ES-I3 (cell line): ENCODE data around the gene CNOT6L.

ENCODE experiments used
- H3K36me3 ChIP-seq: 2 replicates; pipeline ENCODE4 v1.6.1; 2013; ENCODE audit warnings: mild to moderate bottlenecking, low read length, control low read depth, moderate library complexity; ENCODE audit not compliant: insufficient read depth
- H3K4me1 ChIP-seq: 2 replicates; pipeline ENCODE4 v1.6.1; 2013; ENCODE audit warnings: mild to moderate bottlenecking, control low read depth, low read length; ENCODE audit not compliant: insufficient read depth
- H3K9ac ChIP-seq: 2 replicates; pipeline ENCODE4 v1.6.1; 2013; ENCODE audit warnings: low read depth, mild to moderate bottlenecking, low read length, moderate library complexity
- H3K9me3 ChIP-seq: 2 replicates; pipeline ENCODE4 v1.6.1; 2013; ENCODE audit warnings: mild to moderate bottlenecking, low read length, moderate library complexity; ENCODE audit not compliant: control insufficient read depth, insufficient read depth

Gene CNOT6L

GRCh38 chr4:77699731-77700210, 119.4 kb downstream of the CNOT6L start:
- peaks cover 23% of the 10 kb centered on the region for H3K4me1 ChIP-seq
- H3K36me3 ChIP-seq, result no peaks in the 10 kb centered on the region
- H3K9me3 ChIP-seq, result no peaks in the 10 kb centered on the region
- H3K9ac ChIP-seq, result 0 out of 2 replicates have a peak overlapping the region, but pooled peaks have one; percentile 14

DNA sequence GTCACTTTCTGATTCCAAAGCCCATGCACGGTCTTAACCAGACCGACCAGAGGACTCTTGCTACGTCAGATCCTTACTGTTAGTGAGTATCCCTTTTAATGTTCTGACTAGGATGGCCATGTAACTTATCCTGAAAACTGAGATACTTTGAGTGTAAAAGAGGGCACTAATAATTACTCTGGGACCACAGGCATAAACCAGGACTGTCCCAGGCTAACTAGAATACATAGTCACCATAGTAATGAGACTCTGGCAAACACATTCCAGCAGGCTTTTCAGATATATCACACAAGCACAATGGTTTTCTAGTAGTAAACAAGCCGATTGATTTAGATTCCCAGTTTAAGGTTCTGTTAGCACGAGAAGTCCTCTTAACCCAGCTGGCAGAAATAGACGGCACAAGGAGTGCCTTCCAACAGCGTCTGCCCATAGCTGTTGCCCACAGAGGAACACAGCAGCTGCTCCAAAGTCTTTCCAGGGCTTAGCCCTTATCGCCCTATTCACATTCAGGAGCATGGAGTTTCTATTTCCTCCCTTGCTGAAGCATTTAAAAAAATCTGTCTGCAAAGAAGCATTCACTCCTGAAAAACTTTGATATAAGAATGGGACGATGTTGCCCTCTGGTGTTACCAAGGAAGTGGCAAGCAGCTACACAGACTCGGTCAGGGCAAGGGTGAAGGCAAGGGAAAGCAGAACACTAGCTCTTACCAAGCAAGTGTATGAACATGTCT, 121.1 kb downstream of the CNOT6L start:
- Histone ChIP-seq H3K9me3 (no peaks in the 10 kb centered on the region), H3K36me3 (no peaks in the 10 kb centered on the region), H3K4me1 (peaks cover 18% of the 10 kb centered on the region), H3K9ac (no peak overlapping the region)

DNA sequence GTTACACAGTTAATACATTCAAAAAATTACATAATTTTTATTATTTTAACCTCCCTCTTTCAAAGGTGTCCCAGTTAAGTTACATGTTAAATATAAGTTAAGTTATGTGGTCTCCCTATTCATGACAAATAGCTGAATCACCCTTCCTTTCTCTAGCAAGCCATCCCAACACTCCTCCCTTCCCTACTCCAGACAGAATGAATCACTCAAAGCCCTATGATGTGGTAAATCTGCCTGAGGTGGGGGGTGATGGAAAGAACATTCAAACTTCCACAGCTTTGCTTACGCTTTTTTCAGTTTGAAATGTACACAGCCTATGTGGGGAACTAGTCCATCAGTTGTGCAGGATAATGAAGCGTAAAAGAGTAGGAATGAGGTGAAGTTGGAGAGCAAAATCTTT, 123.4 kb downstream of the CNOT6L start:
- no peaks in the 10 kb centered on the region for H3K9me3 ChIP-seq
- H3K4me1 ChIP-seq, result peaks cover 18% of the 10 kb centered on the region; the same call in 1 of the 2 replicates
- H3K9ac ChIP-seq, result no peak overlapping the region
- no peaks in the 10 kb centered on the region for H3K36me3 ChIP-seq

DNA sequence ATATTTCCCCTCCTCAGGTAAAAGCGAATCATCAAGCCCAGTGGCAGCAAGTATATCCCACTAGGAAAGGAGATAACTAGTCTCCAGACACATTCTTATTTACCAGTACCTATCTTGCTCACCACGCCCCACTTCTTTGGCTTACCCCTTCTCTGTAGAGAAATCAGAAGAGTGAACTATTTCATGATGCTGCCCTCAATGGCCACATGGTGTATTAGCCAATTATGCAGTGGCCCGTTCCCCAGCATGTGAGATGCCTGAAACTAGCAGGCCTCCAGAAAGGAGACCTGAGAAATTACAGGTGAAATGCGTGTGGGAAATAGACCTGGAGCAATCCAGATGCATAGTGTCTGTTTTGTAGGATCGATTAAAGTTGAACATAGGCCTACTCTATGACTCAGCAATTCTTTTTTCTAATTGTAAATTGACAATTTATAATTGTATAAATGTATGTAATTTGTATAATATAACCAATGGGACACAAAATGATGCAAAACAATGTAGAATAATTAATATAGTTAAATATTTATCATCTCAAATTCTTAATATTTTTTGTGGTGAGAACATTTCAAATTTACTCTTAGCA, 126.2 kb downstream of the CNOT6L start:
- H3K9ac ChIP-seq, result no peak overlapping the region
- no peaks in the 10 kb centered on the region for H3K36me3 ChIP-seq
- no peaks in the 10 kb centered on the region for H3K9me3 ChIP-seq
- peaks cover 16% of the 10 kb centered on the region; the same call in 1 of the 2 replicates for H3K4me1 ChIP-seq

DNA sequence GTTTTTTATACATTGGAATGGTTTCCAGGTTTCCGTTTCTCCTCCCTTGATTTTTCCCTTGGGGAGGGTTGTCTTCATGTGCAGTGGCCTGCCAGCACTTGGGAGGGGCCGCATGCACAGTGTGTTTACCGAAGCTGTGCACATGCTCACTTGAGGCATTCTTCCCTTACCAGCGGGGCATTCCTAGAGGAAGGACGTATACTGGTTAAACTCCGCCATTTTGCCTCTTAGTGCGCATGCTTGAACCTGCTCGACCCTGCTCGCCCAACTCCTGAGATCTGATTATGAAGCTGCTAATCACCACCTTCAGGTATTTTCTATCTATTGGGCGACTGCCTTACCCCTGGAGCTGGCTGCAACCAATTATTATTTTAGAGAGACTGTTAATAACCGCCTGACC, 137.4 kb downstream of the CNOT6L start:
- no peaks in the 10 kb centered on the region for H3K36me3 ChIP-seq
- H3K9ac ChIP-seq, result no peak overlapping the region
- H3K4me1 ChIP-seq, result no peaks in the 10 kb centered on the region
- H3K9me3 ChIP-seq, result no peaks in the 10 kb centered on the region

- Histone ChIP-seq H3K4me1 (no peaks in the 10 kb centered on the region), H3K9me3 (no peaks in the 10 kb centered on the region), H3K9ac (no peak overlapping the region), H3K36me3 (no peaks in the 10 kb centered on the region)
These were observed 142.3 kb downstream of the CNOT6L start for GRCh38 chr4:77676842-77677241.

DNA sequence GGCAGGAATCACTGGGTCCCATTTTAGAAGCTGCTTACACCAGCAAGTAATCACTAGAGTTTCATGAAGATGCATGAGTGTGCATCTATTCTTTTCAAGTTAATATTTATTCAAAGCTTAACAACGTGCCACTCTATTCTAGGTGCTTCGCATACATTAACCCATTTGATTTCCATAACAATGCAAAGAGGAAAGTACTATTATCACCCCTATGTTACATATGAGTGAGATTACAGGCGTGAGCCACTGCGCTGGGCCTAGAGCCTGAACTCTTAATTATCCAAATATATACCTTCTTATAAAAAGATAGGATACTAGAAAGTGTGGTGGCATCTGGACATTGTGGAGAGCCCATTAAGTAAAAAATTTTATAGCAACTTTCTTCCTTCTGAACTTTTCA, 148.1 kb downstream of the CNOT6L start:
- H3K9ac ChIP-seq, result no peak overlapping the region
- peaks cover 7% of the 10 kb centered on the region; the same call in 1 of the 2 replicates for H3K4me1 ChIP-seq
- no peaks in the 10 kb centered on the region for H3K36me3 ChIP-seq
- no peaks in the 10 kb centered on the region for H3K9me3 ChIP-seq

- Histone ChIP-seq H3K36me3 (no peaks in the 10 kb centered on the region), H3K9me3 (no peaks in the 10 kb centered on the region)
These were observed 149.1 kb downstream of the CNOT6L start for GRCh38 chr4:77669946-77670590.

DNA sequence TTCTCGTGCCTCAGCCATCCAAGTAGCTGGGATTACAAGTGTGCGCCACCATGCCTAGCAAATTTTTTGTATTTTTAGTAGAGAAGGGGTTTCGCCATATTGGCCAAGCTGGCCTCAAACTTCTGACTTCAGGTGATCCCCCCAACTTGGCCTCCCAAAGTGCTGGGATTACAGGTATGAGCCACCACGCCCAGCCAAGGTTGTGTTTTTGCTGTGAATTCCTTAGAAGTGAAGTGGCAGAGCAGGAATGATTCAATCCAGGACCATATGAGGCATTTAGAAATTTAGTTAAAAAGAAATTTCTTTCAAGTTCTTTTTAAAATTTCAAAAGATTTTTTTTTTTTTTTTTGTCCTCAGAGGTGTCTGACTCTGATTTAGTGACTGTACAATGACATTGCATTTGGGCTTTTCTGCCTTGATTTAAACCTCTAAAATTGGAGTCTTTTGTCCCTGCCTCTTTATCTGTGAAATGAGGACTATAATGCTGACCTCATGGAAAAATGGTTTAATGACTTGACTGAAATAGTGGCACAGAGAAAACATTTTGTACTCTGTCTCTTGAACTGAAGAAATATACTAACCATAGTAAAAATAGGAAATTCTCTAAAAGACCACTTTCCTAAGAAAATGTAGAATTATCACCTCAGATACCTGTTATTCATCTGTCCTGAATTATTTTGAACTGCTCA, 153.6 kb downstream of the CNOT6L start:
- H3K36me3 ChIP-seq, result no peaks in the 10 kb centered on the region
- H3K9ac ChIP-seq, result no peak overlapping the region
- H3K4me1 ChIP-seq, result peaks cover 3% of the 10 kb centered on the region; the same call in 1 of the 2 replicates
- no peaks in the 10 kb centered on the region for H3K9me3 ChIP-seq

More at GRCh38 chr4:77669946-77670590, 149.1 kb downstream of the CNOT6L start:
- Histone ChIP-seq H3K4me1 (peaks cover 7% of the 10 kb centered on the region; the same call in 1 of the 2 replicates), H3K9ac (no peak overlapping the region)
